NCI-H69 (cell line): ENCODE data around the gene ACACB.

Experiments
- DNase-seq: peaks from one replicate; lab custom pipeline; 2025; lab: John Stamatoyannopoulos, UW

The ACACB gene

DNA sequence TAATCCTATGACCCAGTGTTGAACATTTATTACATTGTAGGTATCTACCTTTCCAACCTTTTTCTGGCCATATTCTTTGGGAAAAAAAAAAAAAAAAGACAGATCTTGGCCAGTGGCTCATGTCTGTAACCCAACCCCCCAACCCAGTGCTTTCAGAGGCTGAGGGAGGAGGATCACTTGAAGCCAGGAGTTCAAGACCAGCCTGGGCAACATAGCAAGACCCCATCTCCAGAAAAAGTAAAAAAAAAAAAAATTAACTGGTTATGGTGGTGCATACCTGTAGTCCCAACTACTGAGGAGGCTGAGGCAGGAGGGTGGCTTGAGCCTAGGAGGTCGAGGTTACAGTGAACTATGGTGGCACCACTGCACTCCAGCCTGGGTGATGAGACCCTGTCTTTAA is 58.1 kb downstream of the ACACB start:
- no peak for DNase-seq

DNA sequence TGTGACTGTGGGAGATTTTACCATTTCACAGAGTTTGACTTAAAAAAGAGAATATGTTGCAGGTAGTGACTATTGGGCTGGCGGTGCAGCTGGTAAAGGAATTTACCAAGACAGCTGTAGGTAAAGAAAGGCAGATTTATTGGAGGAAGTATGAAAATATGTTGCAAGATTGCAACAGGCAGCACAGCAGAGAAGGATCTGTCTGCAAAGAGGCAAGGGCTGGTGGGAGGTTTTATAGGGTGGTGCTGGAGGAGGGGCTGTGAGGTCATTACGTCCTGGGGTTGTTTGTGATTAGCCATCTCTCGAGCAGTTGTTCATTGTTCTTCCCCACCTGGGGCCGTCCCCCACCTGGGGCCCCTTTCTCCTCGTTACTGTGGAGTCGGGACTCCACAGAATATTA is 62.1 kb downstream of the ACACB start:
- DNase-seq = peak; percentile 33

DNA sequence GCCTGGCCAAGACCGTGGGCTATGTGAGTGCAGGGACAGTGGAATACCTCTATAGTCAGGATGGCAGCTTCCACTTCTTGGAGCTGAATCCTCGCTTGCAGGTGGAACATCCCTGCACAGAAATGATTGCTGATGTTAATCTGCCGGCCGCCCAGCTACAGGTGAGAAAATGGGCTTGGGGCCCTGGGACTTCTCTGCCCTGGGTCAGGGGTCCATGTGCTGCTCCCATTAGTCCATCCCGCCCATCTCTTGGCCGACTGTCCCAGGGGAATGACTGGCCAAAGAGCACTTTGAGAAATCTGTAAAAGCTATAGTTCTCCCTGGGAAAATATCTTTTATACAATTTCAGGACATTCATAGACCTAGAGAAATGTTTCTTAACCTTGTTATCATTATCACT is 63.5 kb downstream of the ACACB start:
- no peak for DNase-seq

DNA sequence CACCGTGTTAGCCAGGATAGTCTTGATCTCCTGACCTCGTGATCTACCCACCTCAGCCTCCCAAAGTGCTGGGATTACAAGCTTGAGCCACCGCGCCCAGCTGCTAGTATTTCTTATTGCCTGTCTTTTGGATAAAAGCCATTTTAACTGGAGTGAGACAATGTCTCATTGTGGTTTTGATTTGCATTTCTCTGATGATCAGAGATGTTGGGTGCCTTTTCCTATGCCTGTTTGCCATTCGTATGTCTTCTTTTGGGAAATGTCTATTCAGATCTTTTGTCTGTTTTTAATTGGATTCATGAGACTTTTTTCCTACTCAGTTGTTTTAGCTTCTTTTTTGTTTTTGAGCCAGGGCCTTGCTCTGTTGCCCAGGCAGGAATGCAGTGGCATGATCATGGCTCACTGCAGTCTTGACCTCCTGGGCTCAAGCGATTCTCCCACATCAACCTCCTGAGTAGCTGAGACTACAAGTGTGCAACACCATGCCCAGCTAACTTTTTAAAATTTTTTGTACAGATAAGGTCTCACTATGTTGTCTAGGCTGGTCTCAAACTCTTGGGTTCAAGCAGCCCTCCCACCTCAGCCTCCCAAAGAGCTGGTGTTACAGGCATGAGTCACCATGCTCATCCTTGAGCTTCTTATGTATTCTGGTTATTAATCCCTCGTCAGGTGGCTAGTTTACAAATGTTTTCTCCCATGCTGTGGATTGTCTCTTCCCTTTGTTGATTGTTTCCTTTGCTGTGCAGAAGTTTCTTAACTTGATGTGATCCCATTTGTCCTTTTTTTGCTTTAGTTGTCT is 65.9 kb downstream of the ACACB start:
- no peak for DNase-seq

DNA sequence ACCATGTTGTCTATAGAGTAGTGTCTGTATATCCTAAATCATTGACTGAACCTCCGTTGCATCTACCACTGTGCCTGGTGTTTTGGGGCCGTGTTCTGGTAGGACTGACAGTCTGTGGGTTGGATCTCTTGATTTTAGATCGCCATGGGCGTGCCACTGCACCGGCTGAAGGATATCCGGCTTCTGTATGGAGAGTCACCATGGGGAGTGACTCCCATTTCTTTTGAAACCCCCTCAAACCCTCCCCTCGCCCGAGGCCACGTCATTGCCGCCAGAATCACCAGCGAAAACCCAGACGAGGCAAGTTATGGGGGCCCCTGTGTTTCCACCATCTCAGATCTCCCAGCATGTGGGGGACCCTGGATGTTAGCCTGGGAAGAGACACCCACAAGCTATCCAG is 69.1 kb downstream of the ACACB start:
- no peak for DNase-seq

DNA sequence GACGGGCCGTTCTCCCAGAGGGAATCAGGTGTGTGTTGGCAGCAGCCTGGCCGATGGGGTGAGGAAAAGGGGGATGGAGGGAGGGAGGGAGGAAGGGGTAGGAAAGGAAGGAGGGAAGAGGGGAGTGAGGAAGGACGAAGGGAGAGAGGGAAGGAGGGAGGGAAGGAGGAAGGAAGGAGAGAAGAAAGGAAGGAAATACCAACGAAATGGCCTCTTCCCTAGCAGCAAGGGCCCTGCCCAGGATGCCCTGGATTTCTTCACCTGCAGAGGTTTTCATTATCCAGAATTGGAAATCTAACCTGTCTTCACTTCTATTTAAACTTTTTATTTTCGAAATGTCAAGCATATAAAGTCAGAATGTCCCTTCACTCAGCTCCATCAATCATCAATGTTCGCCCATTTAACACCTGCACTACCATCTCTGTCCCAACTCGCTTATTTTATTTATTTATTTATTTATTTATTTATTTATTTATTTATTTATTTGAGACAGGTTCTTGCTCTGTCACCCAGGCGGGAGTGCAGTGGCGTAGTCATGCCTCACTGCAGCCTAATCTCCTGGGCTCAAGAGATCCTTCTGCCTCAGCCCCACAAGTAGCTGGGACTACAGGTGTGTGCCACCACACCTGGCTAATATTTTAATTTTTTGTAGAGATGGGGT is 70.7 kb downstream of the ACACB start:
- no peak for DNase-seq

DNA sequence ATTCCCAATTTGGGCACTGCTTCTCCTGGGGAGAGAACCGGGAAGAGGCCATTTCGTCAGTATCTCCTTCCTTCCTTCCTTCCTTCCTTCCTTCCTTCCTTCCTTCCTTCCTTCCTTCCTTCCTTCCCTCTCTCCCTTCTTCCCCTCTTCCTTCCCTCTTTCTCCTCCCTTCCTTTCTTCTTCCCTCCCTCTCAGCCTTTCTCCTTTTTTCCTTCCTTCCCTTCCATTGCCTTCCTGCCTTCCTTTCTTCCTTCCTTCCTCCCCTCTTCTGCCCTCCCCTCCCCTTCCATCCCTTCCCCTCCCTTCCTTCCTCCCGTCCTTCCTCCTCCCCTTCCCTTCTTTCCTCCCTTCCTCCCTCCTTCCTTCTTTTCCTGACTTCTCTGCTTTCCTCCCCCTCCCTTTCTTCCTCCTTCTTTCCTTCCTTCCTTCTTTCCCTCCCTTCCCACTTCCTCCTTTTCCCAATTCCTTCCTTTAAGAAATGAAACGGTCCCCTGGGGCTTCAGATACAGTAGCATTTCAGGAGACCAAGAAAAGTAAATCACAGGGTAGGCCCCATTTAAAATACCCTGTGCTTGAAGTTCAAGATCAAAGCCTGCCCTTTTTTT is 71.8 kb downstream of the ACACB start:
- DNase-seq = no peak

DNA sequence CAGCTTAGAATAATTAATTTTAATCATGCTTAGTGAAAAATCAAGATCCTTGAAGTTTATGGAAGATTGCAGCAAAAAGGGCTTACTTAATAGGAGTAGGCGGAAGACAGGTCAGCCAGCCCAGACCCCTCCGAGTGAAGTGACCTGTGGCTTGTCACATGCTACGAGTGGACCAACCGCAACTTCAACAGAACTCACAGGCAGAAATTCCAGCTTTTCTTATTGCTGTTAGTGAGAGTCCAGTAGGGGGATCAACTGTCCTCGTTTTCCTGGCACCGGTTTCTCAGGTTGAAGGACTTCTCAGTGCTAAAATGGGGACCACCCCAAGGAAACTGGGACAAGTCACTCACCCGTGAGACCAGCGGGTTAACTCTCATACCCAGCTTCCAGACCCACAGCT is 72.9 kb downstream of the ACACB start:
- DNase-seq = no peak

DNA sequence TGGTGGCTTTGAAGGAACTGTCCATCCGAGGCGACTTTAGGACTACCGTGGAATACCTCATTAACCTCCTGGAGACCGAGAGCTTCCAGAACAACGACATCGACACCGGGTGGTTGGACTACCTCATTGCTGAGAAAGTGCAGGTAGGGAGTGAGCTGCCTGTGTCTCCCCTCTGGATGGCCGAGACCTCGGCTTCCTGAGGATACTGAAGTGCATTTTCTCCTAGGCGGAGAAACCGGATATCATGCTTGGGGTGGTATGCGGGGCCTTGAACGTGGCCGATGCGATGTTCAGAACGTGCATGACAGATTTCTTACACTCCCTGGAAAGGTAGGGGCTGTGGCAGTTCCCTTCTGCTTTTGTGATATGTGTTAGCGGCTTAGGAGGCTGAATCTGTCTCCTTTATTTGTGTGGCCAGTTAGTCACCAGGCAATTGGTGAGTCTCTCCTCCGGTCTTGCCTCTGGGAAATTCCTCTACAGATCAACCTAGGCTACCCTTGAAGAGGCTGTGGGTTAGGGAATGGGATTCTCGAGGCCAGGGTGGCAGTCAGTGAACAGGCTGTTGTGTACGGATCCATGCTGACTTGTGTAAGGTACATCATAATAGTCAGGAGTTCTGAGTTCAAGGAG is 75.3 kb downstream of the ACACB start:
- DNase-seq = no peak

DNA sequence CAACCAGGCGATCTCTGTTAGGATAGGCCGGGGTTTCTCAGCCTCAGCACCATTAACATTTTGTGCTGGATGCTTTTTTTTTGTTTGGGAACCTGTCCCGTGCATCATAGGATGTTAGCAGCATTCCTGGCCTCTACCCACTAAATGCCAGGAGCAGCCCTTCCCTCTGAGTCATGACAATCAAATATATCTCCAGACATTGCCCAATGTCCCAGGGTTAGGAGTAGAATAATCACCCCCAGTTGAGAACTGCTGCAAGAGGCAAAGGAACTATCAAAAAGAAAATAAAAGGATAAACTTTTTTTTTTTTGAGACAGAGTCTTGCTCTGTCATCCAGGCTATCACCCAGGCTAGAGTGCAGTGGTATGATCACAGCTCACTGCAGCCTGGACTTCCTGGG is 76.0 kb downstream of the ACACB start:
- no peak for DNase-seq

DNA sequence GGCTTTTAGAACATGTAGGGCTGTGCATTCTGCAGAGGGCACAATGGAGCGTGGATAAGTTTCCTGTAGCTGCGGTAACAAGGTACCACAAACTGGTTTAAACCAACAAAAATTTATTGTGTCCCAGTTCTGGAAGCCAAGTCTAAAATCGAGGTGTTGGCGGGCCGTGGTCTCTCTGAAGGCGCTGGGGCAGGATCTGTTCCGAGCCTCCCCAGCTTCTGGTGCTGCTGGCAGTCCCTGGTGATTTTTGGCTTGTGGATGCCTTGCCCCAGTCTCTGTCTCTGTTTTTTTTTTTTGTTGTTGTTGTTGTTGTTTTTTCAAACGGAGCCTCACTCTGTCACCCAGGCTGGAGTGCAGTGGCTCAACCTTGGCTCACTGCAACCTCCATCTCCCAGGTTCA is 77.5 kb downstream of the ACACB start:
- no peak for DNase-seq

DNA sequence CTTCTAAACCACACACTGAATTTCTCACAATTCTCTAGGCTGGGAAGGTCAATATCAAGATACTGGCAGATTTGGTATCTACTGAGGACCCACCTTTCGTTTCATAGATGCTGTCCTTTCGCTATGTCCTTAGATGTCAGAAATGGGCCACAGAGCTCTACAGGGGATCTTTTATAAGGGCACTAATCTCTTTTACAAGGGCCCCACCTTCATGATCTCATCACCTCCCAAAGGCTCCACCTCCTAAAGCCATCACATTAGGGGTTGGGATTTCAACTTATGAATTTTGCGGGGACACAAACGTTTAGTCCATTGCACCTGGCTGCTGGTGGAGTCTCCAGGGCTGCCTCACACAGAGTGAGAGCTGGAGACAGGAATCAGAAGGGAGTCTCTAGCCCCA is 79.9 kb downstream of the ACACB start:
- DNase-seq = no peak

DNA sequence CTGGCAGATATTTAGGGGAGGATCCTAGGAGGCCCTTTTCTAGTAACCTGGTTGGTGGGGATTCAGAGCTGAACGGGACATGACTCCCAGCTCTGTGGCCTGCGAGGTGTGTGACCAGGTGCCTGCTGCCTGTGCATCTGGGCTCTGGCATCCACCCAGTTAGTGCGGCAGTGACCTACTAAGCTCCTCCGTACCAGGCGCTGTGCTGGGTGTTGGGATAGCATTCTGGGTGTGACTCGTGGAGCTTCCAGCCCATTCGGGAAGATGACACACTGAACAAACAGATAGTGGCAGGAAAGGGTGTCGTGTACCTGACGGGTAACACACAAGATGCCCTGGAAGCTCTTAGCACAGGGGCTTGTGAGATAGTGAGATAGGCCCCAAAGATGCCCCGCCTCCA is 80.9 kb downstream of the ACACB start:
- no peak for DNase-seq

DNA sequence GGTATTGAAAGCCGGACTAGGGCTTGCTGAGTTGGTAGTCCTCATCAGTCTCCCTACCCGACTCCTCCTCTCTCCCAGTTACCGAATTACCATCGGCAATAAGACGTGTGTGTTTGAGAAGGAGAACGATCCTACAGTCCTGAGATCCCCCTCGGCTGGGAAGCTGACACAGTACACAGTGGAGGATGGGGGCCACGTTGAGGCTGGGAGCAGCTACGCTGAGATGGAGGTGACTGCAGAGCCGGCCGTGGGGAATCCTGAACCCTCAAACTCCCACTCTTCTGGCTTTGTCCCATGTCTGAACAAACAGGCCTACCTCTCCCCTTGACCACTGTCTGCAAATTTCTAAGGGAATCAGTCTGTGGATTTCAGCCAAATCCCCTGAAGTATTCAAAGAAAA is 82.9 kb downstream of the ACACB start:
- no peak for DNase-seq

DNA sequence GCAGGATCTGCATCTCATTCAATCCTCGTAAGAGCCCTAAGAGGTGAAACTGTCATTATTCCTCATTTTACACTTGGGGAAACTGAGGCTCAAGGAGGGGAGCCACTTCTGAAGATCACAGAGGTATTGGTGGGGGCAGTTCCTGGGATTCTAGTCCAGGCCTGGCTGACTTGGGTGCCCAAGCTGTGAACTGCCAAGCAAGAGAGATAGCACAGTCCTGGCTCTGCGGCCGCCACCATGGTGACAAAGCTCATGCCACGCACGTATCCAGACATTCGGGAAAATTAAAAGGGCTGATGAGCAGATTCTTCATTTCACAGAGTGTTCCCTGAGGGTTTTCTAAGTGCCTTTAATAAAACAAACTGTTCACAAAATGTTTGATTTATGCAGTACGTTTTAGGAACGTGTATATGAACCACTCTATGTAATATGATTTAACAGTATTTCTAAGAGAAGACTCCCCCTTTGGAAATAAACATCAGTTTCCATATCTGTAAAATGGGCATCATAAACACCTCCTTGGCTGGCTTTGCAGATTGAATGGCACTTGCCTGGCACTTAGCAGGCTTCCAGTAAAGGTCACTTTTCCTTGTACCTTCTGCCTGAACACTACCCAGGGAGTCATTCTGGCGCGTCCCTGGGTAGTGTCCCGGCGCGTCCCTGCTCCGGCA is 84.6 kb downstream of the ACACB start:
- no peak for DNase-seq

DNA sequence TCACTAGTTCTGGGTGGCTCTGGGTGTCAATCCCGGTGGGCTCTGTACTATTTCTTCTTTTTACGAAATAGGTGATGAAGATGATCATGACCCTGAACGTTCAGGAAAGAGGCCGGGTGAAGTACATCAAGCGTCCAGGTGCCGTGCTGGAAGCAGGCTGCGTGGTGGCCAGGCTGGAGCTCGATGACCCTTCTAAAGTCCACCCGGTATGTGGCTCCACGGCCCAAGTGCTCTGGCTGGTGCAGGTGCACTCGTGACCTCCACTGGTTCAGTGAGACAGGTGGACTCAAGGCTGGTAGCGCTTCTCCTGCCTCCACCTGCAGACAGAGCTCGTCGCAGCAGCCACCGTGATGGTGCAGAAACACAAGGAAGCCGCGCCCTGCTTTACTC is 85.1 kb downstream of the ACACB start:
- DNase-seq = no peak

DNA sequence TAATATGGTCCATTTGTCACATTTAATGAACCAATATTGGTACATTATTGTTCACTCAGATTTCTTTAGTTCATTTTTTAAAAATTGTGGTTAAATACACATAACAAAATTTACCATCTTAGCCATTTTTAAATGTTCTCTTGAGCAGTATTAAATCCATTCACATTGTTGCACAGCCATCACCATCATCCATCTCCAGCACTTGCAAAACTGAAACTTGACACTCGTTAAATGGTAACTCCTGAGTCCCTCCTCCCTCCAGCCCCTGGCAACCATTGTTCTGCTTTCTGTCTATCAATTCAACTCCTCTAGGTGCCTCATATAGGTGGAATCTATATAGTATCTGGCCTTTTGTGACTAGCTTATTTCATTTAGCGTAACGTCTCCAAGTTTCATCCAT is 86.4 kb downstream of the ACACB start:
- DNase-seq = peak; percentile 34

DNA sequence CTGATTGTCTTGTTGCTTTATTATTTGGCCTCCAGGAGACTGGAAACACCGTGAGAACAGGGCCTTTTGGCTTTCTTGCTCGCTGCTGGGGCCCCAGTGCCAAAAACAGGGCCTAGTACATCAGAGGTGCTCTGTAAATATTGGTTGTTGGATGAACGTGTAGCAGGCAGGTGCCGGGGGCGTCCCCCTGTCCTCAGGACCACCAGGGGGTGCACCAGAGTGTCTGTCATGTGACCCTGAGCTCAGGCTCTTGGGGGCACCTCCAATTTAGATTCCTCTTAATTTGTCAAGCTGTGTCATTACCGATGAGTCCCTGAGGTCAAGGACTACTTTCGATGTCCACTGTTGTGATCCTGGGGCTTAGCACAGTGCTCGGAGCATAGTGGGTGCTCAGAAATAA is 87.1 kb downstream of the ACACB start:
- DNase-seq = no peak

DNA sequence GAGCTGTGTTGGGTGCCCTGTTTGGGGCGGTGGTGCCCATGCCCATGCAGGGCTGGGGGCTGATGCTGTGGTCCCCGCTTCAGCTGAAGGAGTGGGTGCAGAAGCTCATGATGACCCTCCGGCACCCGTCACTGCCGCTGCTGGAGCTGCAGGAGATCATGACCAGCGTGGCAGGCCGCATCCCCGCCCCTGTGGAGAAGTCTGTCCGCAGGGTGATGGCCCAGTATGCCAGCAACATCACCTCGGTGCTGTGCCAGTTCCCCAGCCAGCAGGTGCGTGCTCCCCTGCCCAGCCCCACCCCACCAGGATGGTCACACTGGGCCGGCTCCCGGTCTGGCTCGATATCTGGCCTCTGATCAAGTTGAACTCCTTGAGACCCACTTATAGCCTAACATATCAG is 92.7 kb downstream of the ACACB start:
- no peak for DNase-seq

DNA sequence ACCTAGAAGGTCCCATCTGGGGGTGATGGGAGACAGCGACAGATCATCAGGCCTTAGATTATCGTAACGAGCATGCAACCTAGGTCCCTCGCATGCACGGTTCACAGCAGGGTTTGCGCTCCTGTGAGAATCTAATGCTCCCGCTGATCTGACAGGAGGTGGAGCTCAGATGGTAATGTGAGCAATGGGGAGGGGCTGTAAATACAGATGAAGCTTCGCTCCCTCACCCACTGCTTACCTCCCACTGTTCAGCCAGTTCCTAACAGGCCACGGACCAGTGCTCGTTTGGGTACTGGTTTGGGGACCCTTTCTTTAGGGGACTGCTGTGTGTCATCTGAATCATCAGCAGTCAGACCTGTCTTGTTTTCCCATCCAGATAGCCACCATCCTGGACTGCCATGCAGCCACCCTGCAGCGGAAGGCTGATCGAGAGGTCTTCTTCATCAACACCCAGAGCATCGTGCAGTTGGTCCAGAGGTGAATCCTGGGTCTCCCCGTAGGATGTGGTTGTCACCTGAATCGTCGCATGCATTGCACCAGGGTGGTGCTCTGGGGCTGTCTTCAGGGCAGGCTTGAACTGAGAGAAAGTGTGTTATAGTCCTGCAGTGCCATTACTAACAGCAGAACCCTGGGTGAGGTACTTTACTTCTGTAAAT is 96.2 kb downstream of the ACACB start:
- no peak for DNase-seq

DNA sequence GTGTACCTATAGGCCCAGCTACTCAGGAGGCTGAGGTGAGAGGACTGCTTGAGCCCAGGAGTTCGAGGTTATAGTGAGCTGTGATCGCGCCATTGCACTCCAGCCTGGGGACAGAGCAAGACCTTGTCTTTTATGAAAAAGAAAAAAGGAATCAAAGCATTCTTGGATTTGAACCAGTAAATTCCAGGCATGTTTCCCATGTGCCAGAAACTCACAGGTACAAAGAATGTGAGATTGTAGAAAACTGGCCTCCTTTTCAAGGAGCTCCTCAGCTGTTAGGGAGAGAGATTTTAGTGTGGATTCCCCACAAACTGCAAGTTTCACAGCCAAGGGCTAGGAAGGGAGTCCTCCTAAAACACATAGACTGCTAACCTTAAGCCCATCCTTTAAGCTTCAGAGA is 97.7 kb downstream of the ACACB start:
- DNase-seq = no peak

DNA sequence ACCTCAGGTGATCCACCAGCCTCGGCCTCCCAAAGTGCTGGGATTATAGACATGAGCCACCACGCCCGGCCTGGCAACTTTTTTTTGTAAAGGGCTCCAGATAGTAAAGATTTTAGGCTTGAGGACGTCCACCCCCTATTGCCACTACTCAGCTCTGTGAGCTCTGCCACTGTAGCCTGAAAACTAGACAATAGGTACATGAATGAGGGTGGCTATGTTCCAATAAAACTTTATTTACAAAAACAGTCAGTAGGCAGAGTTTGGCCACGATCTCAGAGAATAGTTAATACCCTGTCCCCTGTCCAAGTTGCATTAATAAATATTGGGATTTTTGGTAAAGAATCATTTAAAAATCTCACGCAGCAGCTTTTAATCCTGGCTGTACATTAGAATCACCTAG is 102.6 kb downstream of the ACACB start:
- no peak for DNase-seq
